Measurements from ENCODE around the gene DHX29.

The DHX29 gene

DNA sequence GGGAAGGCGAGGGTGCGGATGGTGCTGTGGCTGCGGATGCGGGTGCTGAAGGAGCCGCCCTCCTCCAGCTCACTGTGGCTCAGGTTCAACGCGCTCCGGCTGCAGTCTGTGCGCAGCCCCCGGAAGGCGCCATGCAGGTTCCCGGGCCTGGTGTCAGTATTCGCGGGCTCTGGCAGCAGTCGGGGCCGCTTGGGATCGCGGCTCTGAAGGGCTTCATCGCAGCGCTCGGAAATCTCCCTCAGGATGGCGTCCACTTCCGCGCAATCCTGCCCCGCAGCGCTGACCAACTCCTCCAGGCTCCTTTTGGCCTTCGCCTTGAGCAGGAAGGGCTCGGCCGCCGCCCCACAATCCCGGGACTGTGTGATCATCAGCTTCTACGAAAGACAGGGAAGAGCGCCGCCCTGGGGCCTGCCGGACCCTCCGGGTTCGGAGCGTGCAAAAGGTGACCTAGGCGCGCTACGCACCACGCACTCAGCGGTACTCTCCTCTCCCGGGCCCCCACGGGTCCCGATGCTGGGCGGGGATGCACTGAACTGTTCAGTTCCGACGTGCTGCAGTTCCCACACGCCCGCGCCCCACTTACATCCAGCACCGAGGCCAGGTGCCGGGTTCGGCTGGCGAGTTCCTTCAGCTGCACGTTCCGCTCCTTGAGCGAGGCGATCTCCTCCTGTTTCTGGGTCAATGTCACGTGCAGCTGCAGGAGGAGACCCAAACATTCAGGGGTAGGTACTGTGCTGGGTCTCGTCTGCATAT, 86.9 kb downstream of the DHX29 start:
- no peaks in the 10 kb centered on the region for H3K36me3 ChIP-seq (ENCODE audit: control insufficient read depth, insufficient read depth, low read length)
- no peak for DNase-seq (ENCODE audit: extremely low read depth, insufficient read length)
- peaks cover 3% of the 10 kb centered on the region for H3K27me3 ChIP-seq (replicated peaks; ENCODE audit: control insufficient read depth, insufficient read depth, low read length)
- H3K4me3 ChIP-seq (replicated peaks; ENCODE audit: low read depth, low read length), result no peak overlapping the region
- no peak for TF ChIP-seq CTCF (IDR thresholded peaks at IDR 0.05; ENCODE audit: insufficient read depth, low read length, poor library complexity, severe bottlenecking)

DNA sequence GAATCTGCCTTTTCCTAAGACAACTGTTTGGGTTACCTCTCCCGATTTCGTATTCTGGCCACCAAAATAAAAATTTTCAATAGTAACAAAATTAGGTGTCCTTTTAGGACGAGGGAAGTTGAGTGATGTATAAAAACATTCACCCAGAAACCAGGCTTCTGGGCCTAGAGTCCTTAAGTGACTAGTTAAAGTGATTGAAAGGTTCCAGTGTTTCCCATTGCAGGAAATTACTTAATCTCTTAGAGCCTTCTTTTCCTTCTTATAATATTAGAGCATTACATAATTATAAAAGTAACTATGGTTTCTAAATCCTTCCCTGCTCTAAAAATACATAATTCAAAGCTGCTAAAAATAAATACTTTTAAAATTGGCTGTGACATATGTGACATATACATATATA, 87.7 kb downstream of the DHX29 start:
- H3K36me3 ChIP-seq (ENCODE audit: control insufficient read depth, insufficient read depth, low read length), result no peaks in the 10 kb centered on the region
- H3K27me3 ChIP-seq (replicated peaks; ENCODE audit: control insufficient read depth, insufficient read depth, low read length), result peaks cover 3% of the 10 kb centered on the region
- no peak overlapping the region for H3K4me3 ChIP-seq (replicated peaks; ENCODE audit: low read depth, low read length)
- no peak for DNase-seq (ENCODE audit: extremely low read depth, insufficient read length)
- no peak for TF ChIP-seq CTCF (IDR thresholded peaks at IDR 0.05; ENCODE audit: insufficient read depth, low read length, poor library complexity, severe bottlenecking)

DNA sequence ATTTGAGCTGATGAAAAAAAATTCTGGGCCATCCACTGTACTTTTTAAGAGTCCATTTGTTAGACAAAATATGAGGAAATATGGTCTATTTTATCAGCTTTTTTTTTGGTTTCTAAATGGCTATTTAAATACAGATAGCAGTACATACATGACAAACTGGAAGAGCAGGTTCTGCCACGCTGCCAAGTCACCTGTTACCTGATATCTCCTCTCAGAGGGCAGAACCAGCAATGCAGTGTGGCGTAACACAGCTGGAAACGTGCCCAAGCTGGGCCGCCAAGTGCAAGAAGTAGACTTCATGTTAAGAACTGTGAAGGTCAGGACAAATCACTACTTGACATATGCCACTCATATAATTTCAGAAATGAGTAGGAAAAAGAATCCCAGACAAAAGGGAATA, 88.5 kb downstream of the DHX29 start:
- Histone ChIP-seq H3K27me3 (replicated peaks; ENCODE audit: control insufficient read depth, insufficient read depth, low read length) (peaks cover 2% of the 10 kb centered on the region), H3K4me3 (replicated peaks; ENCODE audit: low read depth, low read length) (no peak overlapping the region), H3K36me3 (ENCODE audit: control insufficient read depth, insufficient read depth, low read length) (no peaks in the 10 kb centered on the region)
- no peak for TF ChIP-seq CTCF (IDR thresholded peaks at IDR 0.05; ENCODE audit: insufficient read depth, low read length, poor library complexity, severe bottlenecking)
- no peak for DNase-seq (ENCODE audit: extremely low read depth, insufficient read length)

GRCh38 chr5:55211184-55211874, 96.2 kb downstream of the DHX29 start:
- DNase-seq (ENCODE audit: extremely low read depth, insufficient read length), result no peak
- Histone ChIP-seq H3K27me3 (replicated peaks; ENCODE audit: control insufficient read depth, insufficient read depth, low read length) (no peaks in the 10 kb centered on the region; the same call in 1 of the 2 replicates), H3K36me3 (ENCODE audit: control insufficient read depth, insufficient read depth, low read length) (no peaks in the 10 kb centered on the region), H3K4me3 (replicated peaks; ENCODE audit: low read depth, low read length) (no peak overlapping the region)
- no peak for TF ChIP-seq CTCF (IDR thresholded peaks at IDR 0.05; ENCODE audit: insufficient read depth, low read length, poor library complexity, severe bottlenecking)

All from GM06990 (cell line).